K562 treated with DMSO at 1 percent for 4 hours (cell line): Measurements from ENCODE around the gene HSPB6. TPM values are rescaled to one million over a fixed set of nuclear protein-coding genes. Genes with fewer than 3 reads are reported as not detected.

Experiments used
- total RNA-seq: library from RNA; unstranded; fragments of 300-600 nt; gene quantifications from 2 replicates; pipeline ENCODE4 v1.2.3, GENCODE V29; 2022; ENCODE audit not compliant: insufficient read depth

Gene HSPB6
- total RNA-seq: 0.99 and 1.4 TPM in 2 replicates

GRCh38 chr19:35756377-35757230, at the start of gene HSPB6:
Gene HSPB6 (minus strand): TSS chr19:35757029. CDS start chr19:35757008, 21 bp downstream.

DNA sequence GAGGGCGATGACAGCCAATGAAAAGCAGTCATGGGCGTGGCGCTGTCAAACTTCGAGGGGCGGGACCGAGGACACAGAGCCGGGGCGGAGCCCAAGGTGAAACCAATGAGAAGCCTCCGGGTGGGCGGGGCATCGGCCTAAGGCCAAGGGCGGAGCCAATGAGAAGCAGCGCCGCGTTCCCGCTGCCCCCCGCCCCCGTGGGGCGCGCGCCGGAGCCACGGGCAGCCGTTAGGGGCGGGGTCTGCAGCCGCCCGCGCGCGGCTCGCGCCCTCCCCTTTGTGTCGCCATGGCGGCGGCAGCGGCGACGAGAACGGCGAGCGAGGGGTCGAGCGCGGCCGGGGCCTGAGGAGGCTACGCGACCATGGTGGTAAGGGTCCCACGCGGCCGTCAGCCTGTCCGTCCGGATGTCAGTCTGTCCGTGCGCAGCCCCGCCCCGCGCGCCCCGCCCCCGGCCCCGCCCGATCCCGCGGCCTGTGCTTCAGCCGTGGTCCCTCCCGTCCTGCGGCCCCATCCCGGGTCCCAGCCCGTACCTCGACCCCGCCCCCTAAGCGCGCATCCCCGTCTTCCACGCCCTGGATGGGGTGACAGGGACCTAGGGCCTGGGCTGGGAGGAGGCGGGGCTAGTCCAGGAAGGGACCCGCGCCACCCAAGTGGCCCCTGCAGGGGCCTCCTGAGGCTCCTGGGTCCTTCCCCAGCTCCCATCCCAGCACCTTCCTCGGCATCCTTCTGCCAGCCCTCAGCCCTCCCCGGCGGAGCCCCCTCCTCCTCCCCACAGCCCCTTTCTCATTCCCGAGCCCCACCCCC, 18.7 kb upstream of the HSPB6 start, which contains the start of gene ARHGAP33:
TSS of gene ARHGAP33 (plus strand) at position 267 of the 804 bp plus-strand sequence. CDS start at position 362, 95 bp downstream.

GRCh38 chr19:35757749-35758608, 1.1 kb upstream of the HSPB6 start, which contains the start of gene PROSER3:
Gene PROSER3 (plus strand): TSS chr19:35758176. CDS start chr19:35758216, 40 bp downstream.

GRCh38 chr19:35748106-35749020, 8.5 kb downstream of the HSPB6 start, which contains the start of gene LIN37:
Gene LIN37 (plus strand): TSS chr19:35748576. CDS start chr19:35748725, 149 bp downstream.

DNA sequence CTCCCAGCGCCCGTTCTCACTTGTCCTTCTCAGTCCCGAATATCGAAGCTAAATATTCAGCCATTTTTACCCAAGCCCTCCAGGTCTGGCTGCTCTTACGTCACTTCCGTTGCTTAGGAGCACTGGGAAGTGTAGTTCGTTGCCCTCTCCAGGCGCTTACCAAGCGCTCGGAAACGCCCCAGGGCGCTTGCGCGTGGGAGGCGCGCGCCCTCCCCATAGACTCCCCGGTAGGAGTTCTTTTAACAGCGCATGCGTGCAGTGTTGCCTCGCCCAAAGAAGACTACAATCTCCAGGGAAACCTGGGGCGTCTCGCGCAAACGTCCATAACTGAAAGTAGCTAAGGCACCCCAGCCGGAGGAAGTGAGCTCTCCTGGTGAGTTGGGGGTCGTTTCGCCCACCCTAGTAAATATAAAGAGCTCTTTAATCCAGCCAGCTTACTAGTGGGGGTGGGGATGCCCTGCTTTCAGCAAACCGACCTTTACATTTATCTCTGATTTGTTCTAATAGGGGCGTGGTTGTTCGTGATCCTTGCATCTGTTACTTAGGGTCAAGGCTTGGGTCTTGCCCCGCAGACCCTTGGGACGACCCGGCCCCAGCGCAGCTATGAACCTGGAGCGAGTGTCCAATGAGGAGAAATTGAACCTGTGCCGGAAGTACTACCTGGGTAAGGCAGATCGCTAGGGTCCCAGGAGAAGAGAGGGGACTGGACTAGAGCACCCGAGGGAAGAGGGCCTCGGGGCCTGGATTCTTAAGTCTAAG, 11.3 kb downstream of the HSPB6 start, which contains the start of the genes PSENEN and U2AF1L4:
TSS of gene PSENEN (plus strand) at position 324 of the 759 bp plus-strand sequence. CDS start at position 604, 280 bp downstream.
TSS of gene U2AF1L4 (minus strand) at position 91 of the 759 bp plus-strand sequence. CDS start at position 64, 27 bp downstream.

DNA sequence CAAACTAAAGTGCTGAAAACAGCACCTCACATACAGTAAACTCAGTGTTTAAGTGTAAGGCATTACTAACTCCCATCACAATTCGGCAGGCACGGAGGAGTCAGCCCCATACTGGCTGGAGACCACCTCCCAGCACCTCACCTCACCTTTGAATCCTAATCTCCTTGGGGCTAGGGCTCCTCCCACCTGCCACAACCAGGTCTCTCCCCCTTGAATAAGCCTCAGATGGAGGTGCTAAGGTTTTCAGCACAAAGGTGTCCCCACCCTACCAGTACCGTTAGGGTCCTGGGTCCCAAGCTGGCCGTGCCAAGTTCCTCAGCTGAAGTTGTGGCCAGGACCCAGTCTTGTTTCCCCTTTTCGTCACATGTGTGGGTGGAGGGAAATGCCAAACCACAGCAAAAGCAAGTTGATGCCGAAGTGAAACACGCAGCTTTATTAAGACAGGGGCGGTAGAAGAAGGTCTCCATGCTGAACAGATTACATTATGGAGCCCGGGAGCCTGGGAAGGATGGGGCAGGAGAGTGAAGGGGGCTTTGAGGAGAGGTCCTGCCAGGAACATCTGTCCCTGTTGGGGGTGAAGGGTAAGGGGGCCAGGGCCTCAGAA, 14.6 kb downstream of the HSPB6 start, which contains the start of gene IGFLR1:
TSS of gene IGFLR1 (minus strand) at position 332 of the 604 bp plus-strand sequence. CDS start 1,272 bp downstream, outside the sequence.

DNA sequence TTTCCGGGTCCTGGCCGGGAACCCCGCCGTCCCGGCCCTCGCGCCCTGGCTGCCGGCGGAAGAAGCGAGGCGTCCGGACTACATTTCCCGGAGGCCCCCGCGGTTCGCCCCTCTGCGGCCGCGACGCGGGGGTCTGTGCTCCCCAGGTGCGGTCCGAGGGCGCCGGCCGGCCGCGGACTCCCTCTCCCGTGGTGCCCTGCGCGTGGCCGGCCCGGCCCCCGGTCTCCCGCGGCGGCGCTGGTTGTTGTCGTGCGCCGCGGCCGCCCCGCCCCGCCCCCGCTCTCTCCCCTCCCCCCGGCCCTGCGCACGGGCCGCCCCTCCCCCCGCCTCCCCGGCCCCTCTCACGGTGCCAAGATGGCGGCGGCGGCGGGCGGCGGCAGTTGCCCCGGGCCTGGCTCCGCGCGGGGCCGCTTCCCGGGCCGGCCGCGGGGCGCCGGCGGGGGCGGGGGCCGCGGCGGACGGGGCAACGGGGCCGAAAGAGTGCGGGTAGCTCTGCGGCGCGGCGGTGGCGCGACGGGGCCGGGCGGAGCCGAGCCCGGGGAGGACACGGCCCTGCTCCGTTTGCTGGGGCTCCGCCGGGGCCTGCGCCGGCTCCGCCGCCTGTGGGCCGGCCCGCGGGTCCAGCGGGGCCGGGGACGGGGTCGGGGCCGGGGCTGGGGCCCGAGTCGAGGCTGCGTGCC, 39.0 kb downstream of the HSPB6 start, which contains the start of gene KMT2B:
TSS of gene KMT2B (plus strand) at position 339 of the 680 bp plus-strand sequence. CDS start at position 355, 16 bp downstream.

Other genes starting within 250 kb of the HSPB6 start
- gene DMKN, start 243.4 kb downstream of the HSPB6 start, total RNA-seq: not detected in 2 replicates
- gene SBSN, start 228.7 kb downstream of the HSPB6 start, total RNA-seq: not detected in 2 replicates
- gene GAPDHS, start 223.6 kb downstream of the HSPB6 start, total RNA-seq: not detected in 2 replicates
- gene TMEM147, start 211.4 kb downstream of the HSPB6 start, total RNA-seq: 120 and 136 TPM in 2 replicates
- not detected in 2 replicates for gene ATP4A, start 193.4 kb downstream of the HSPB6 start, total RNA-seq
- not detected in 2 replicates for gene PMIS2, start 170.9 kb downstream of the HSPB6 start, total RNA-seq
- 21.1 and 22.2 TPM in 2 replicates for gene HAUS5, start 144.3 kb downstream of the HSPB6 start, total RNA-seq
- 186 and 211 TPM in 2 replicates for gene RBM42, start 128.0 kb downstream of the HSPB6 start, total RNA-seq
- not detected in 2 replicates for gene ETV2, start 115.3 kb downstream of the HSPB6 start, total RNA-seq
- gene COX6B1, start 108.7 kb downstream of the HSPB6 start, total RNA-seq: 1,092 TPM in 2 replicates
- gene UPK1A, start 90.5 kb downstream of the HSPB6 start, total RNA-seq: not detected in 2 replicates
- not detected in 2 replicates for gene ZBTB32, start 52.5 kb downstream of the HSPB6 start, total RNA-seq
- gene KMT2B, start 39.0 kb downstream of the HSPB6 start, total RNA-seq: 21.9 and 25.7 TPM in 2 replicates
- gene IGFLR1, start 14.6 kb downstream of the HSPB6 start, total RNA-seq: 6.4 and 16.4 TPM in 2 replicates
- 4.8 and 6.9 TPM in 2 replicates for gene U2AF1L4, start 11.6 kb downstream of the HSPB6 start, total RNA-seq
- 34.5 and 42.2 TPM in 2 replicates for gene PSENEN, start 11.4 kb downstream of the HSPB6 start, total RNA-seq
- gene LIN37, start 8.5 kb downstream of the HSPB6 start, total RNA-seq: 12.4 and 14.7 TPM in 2 replicates
- 12.2 and 14.9 TPM in 2 replicates for gene PROSER3, start 1.1 kb upstream of the HSPB6 start, total RNA-seq
- gene ARHGAP33, start 18.5 kb upstream of the HSPB6 start, total RNA-seq: 1.3 and 3.2 TPM in 2 replicates
- not detected in 2 replicates for gene PRODH2, start 55.8 kb upstream of the HSPB6 start, total RNA-seq
- 1.1 and 3.5 TPM in 2 replicates for gene NPHS1, start 95.5 kb upstream of the HSPB6 start, total RNA-seq
- gene KIRREL2, start 99.9 kb upstream of the HSPB6 start, total RNA-seq: not detected in 2 replicates
- 5.0 and 7.4 TPM in 2 replicates for gene APLP1, start 111.5 kb upstream of the HSPB6 start, total RNA-seq
- 4.9 and 8.8 TPM in 2 replicates for gene NFKBID, start 143.5 kb upstream of the HSPB6 start, total RNA-seq
- gene HCST, start 145.5 kb upstream of the HSPB6 start, total RNA-seq: not detected in 2 replicates
- gene TYROBP, start 151.3 kb upstream of the HSPB6 start, total RNA-seq: 24.4 and 27.1 TPM in 2 replicates
- gene LRFN3, start 179.3 kb upstream of the HSPB6 start, total RNA-seq: 0.24 TPM in 1 of 2 replicates, not detected in the other
- 44.2 and 61.7 TPM in 2 replicates for gene SDHAF1, start 238.2 kb upstream of the HSPB6 start, total RNA-seq